GM23338 (cell line): ENCODE measurements around the gene ALG14. TPM values are rescaled to one million over a fixed set of nuclear protein-coding genes. Genes with fewer than 3 reads are reported as not detected.

ENCODE experiments used
- CREB1 ChIP-seq: fragments of 250-450 bp; sonication (Bioruptor Pico); IDR thresholded peaks from 2 replicates; pipeline ENCODE4 v1.5.0; 2020; ENCODE audit warnings: low read depth, mild to moderate bottlenecking, moderate library complexity
- EZH2 ChIP-seq: fragments of 200-600 bp; sonication (generic); IDR thresholded peaks from one replicate; pipeline ENCODE4 v1.8.0; 2017; ENCODE audit warnings: antibody characterized with exemption, mild to moderate bottlenecking, low read depth; ENCODE audit not compliant: unreplicated experiment
- JUNB ChIP-seq: IDR thresholded peaks from one replicate; pipeline ENCODE4 v1.6.1; 2016; ENCODE audit warnings: antibody characterized with exemption; ENCODE audit not compliant: unreplicated experiment
- POLR2AphosphoS5 ChIP-seq: IDR thresholded peaks from 2 replicates; pipeline ENCODE4 v1.6.1; 2016; ENCODE audit warnings: antibody characterized with exemption, low read depth
- STAT1 ChIP-seq: IDR thresholded peaks from one replicate; pipeline ENCODE4 v1.6.1; 2016; ENCODE audit warnings: antibody characterized with exemption; ENCODE audit not compliant: unreplicated experiment
- ZNF462 ChIP-seq: fragments of 250-450 bp; sonication (Bioruptor Pico); IDR thresholded peaks from 2 replicates; pipeline ENCODE4 v1.5.0; 2020; ENCODE audit warnings: mild to moderate bottlenecking, moderate library complexity
- polyA plus RNA-seq: library from polyadenylated mRNA; unstranded; fragments of >200 nt; fragmentation: Nextera tagmentation; extraction: Ambion mirVana; gene quantifications from 2 replicates; pipeline ENCODE4 v1.2.1, GENCODE V29; 2016
- total RNA-seq: library from RNA; depleted of rRNA; stranded (reverse); fragments of >200 nt; shearing (Covaris generic); gene quantifications from 2 replicates; pipeline ENCODE4 v1.2.3, GENCODE V29; 2014; rRNA removed

The ALG14 gene
- total and polyA plus RNA-seq, 2 experiments from 2014 or later: 0.42 to 2.8 TPM

- no peak for TF ChIP-seq ZNF462 (CRISPR knock-in tag)
- no peak for TF ChIP-seq STAT1
- TF ChIP-seq CREB1 (CRISPR knock-in tag): no peak
- TF ChIP-seq JUNB: no peak
- no peak for TF ChIP-seq POLR2AphosphoS5
- no peak for TF ChIP-seq EZH2
These were observed 147.7 kb downstream of the ALG14 start (continued) for GRCh38 chr1:94925004-94925403.

Other genes with a start within 250 kb of the ALG14 start
- gene CNN3, start 145.8 kb downstream of the ALG14 start, total RNA-seq: 220 and 247 TPM in 2 replicates
- 270 and 312 TPM in 2 replicates for gene CNN3, start 145.8 kb downstream of the ALG14 start, polyA plus RNA-seq
- 3.5 and 4.5 TPM in 2 replicates for gene TLCD4, start 44.4 kb upstream of the ALG14 start, total RNA-seq
- 2.8 and 4.2 TPM in 2 replicates for gene TLCD4, start 44.4 kb upstream of the ALG14 start, polyA plus RNA-seq
- 16.0 and 19.3 TPM in 2 replicates for gene RWDD3, start 161.3 kb upstream of the ALG14 start, total RNA-seq
- gene RWDD3, start 161.3 kb upstream of the ALG14 start, polyA plus RNA-seq: 50.7 and 57.1 TPM in 2 replicates